RKO (cell line): Measurements from ENCODE around the gene SESN2.

Source experiments
- DNase-seq: peaks from one replicate; pipeline ENCODE4 v3.0.0-alpha.2; 2016; ENCODE audit warnings: low spot score

SESN2 gene

GRCh38 chr1:28282426-28283407 lies 23.4 kb downstream of the SESN2 start:
- DNase-seq = peak; percentile 41

- no peak for DNase-seq
These were observed 26.8 kb downstream of the SESN2 start for GRCh38 chr1:28286111-28286510.

GRCh38 chr1:28288487-28288886 lies 29.2 kb downstream of the SESN2 start:
- DNase-seq = no peak

GRCh38 chr1:28290851-28291250 lies 31.5 kb downstream of the SESN2 start:
- no peak for DNase-seq

GRCh38 chr1:28291711-28292110 lies 32.4 kb downstream of the SESN2 start:
- DNase-seq = no peak

- no peak for DNase-seq
These were observed 36.6 kb downstream of the SESN2 start for GRCh38 chr1:28295936-28296335.

- DNase-seq = no peak
These were observed 37.3 kb downstream of the SESN2 start for GRCh38 chr1:28296401-28297261.

- DNase-seq = no peak
These were observed 38.5 kb downstream of the SESN2 start for GRCh38 chr1:28297826-28298225.

- no peak for DNase-seq
These were observed 39.1 kb downstream of the SESN2 start for GRCh38 chr1:28298438-28298837.

GRCh38 chr1:28301368-28302174 lies 42.3 kb downstream of the SESN2 start:
- no peak for DNase-seq

GRCh38 chr1:28302247-28302646 lies 42.9 kb downstream of the SESN2 start:
- DNase-seq = no peak

GRCh38 chr1:28306301-28306949 lies 47.1 kb downstream of the SESN2 start:
- DNase-seq = no peak

- DNase-seq = no peak
These were observed 49.4 kb downstream of the SESN2 start for GRCh38 chr1:28308750-28309149.

GRCh38 chr1:28309702-28310101 lies 50.4 kb downstream of the SESN2 start:
- DNase-seq = no peak

- DNase-seq = peak; percentile 24
These were observed 54.6 kb downstream of the SESN2 start for GRCh38 chr1:28313702-28314546.

GRCh38 chr1:28314547-28314941 lies 55.2 kb downstream of the SESN2 start:
- no peak for DNase-seq

- DNase-seq = no peak
These were observed 57.7 kb downstream of the SESN2 start for GRCh38 chr1:28317014-28317413.

GRCh38 chr1:28322194-28322593 lies 62.9 kb downstream of the SESN2 start:
- DNase-seq = no peak

GRCh38 chr1:28323720-28324119 lies 64.4 kb downstream of the SESN2 start:
- DNase-seq = no peak

GRCh38 chr1:28326515-28326914 lies 67.2 kb downstream of the SESN2 start:
- DNase-seq = no peak

- DNase-seq = peak; percentile 78
These were observed 67.7 kb downstream of the SESN2 start for GRCh38 chr1:28326984-28327383.
